Fibroblast of skin of right quadriceps (primary cell): ENCODE data around the gene ULK4.
"Not testable (repeated sequence)": the region's sequence is repeated elsewhere in the genome, so short reads cannot be mapped to it uniquely, and the experiment has no call there.

Experiments
- DNase-seq: peaks from one replicate; pipeline ENCODE4 v3.0.0-alpha.2; 2013

ULK4 gene

GRCh38 chr3:41956574-41956973, 5.3 kb downstream of the ULK4 start:
- no peak for DNase-seq

- DNase-seq: no peak
These were observed 6.7 kb downstream of the ULK4 start for GRCh38 chr3:41955192-41955591.

- no peak for DNase-seq
These were observed 18.5 kb downstream of the ULK4 start for GRCh38 chr3:41943311-41943843.

- no peak for DNase-seq
These were observed 21.5 kb downstream of the ULK4 start for GRCh38 chr3:41940393-41940792.

- no peak for DNase-seq
These were observed 25.5 kb downstream of the ULK4 start for GRCh38 chr3:41936384-41936783.

- peak; percentile 84 for DNase-seq
These were observed 28.7 kb downstream of the ULK4 start for GRCh38 chr3:41933154-41933676.

- no peak for DNase-seq
These were observed 29.4 kb downstream of the ULK4 start for GRCh38 chr3:41932464-41932863.

GRCh38 chr3:41920406-41920965, 41.4 kb downstream of the ULK4 start:
- DNase-seq: no peak

- DNase-seq: no peak
These were observed 46.5 kb downstream of the ULK4 start for GRCh38 chr3:41915353-41915752.

- no peak for DNase-seq
These were observed 49.6 kb downstream of the ULK4 start for GRCh38 chr3:41912280-41912679.

GRCh38 chr3:41907330-41908073, 54.4 kb downstream of the ULK4 start:
- no peak for DNase-seq

GRCh38 chr3:41900265-41900664, 61.6 kb downstream of the ULK4 start:
- DNase-seq: peak; percentile 13

- DNase-seq: peak; percentile 4
These were observed 63.3 kb downstream of the ULK4 start for GRCh38 chr3:41898631-41899030.

GRCh38 chr3:41893977-41894376, 67.9 kb downstream of the ULK4 start:
- peak; percentile 52 for DNase-seq

- no peak for DNase-seq
These were observed 73.4 kb downstream of the ULK4 start for GRCh38 chr3:41888368-41889076.

- DNase-seq: no peak
These were observed 78.9 kb downstream of the ULK4 start for GRCh38 chr3:41882956-41883355.

GRCh38 chr3:41881233-41881821, 80.6 kb downstream of the ULK4 start:
- DNase-seq: peak; percentile 40

- DNase-seq: no peak
These were observed 81.5 kb downstream of the ULK4 start for GRCh38 chr3:41880387-41880786.

- DNase-seq: not testable (repeated sequence)
These were observed 84.2 kb downstream of the ULK4 start for GRCh38 chr3:41877741-41878140.

GRCh38 chr3:41874022-41874421, 87.9 kb downstream of the ULK4 start:
- no peak for DNase-seq

GRCh38 chr3:41872157-41872556, 89.7 kb downstream of the ULK4 start:
- no peak for DNase-seq

GRCh38 chr3:41867533-41867932, 94.4 kb downstream of the ULK4 start:
- DNase-seq: no peak

GRCh38 chr3:41866298-41866697, 95.6 kb downstream of the ULK4 start:
- DNase-seq: no peak
